GM06990 (cell line): ENCODE data around the gene RAB34.

ENCODE experiments used
- DNase-seq: peaks from one replicate; pipeline ENCODE4 v3.0.0-alpha.2; 2011; ENCODE audit not compliant: insufficient read length; ENCODE audit errors: extremely low read depth
- H3K27me3 ChIP-seq: replicated peaks from 2 replicates; pipeline ENCODE4 v1.6.0; 2011; ENCODE audit warnings: low read length; ENCODE audit not compliant: control insufficient read depth, insufficient read depth
- H3K36me3 ChIP-seq: 2 replicates; pipeline ENCODE4 v1.5.1; 2011; ENCODE audit warnings: low read length; ENCODE audit not compliant: control insufficient read depth, insufficient read depth
- H3K4me3 ChIP-seq: replicated peaks from 2 replicates; pipeline ENCODE4 v1.5.1; 2011; ENCODE audit warnings: low read depth, mild to moderate bottlenecking, control low read depth, low read length
- CTCF ChIP-seq: IDR thresholded peaks from 2 replicates; pipeline ENCODE4 v1.5.1; 2011; ENCODE audit warnings: low read length, control low read depth, mild to moderate bottlenecking, inconsistent platforms; ENCODE audit not compliant: insufficient read depth, poor library complexity, severe bottlenecking

RAB34 gene

GRCh38 chr17:28741358-28742349 lies 24.0 kb upstream of the RAB34 start:
- Histone ChIP-seq H3K36me3 (peaks cover 12% of the 10 kb centered on the region), H3K4me3 (no peak overlapping the region), H3K27me3 (no peaks in the 10 kb centered on the region)
- peak; percentile 71 for DNase-seq
- no peak for TF ChIP-seq CTCF

DNA sequence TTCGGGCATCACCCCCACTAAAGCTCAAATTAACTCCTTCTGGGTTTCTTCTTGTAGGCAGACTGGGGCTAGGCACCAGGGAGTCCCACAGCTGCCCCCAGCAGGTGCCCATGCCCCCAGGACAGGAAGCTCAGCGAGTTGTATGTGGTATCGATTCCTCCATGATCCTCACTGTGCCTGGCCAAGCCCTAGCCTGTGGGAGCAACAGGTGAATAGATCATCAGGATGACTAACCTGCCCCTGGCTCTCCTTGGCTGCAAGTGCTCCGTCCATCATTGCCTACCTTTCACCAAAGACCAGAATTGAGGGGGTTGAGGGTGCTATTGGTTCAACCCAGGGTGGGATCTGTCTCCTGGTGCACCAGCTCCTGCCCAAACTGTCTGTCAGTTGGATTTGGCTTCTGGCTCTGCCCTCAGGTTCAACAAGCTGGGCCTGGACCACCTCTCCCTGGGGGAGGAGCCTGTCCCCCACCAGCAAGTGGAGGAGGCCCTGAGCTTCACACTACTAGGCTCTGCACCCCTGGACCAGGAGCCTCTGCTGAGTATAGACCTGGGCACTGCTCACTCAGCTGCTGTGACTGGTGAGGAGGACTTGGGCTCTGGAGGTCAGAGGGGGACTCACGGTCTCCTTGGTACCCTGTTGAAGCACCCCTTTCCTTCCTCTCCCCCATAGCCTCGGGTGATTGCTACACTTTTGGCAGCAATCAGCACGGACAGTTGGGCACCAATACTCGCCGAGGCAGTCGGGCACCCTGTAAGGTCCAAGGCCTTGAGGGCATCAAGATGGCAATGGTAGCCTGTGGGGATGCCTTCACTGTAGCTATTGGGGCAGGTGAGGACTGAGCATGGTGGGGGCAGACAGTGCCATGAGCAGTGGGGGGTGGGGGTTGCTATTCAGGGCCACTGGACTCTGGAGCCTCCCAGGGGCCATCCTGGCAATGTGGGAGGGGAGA lies 23.0 kb upstream of the RAB34 start:
- TF ChIP-seq CTCF = no peak
- Histone ChIP-seq H3K4me3 (no peak overlapping the region), H3K27me3 (no peaks in the 10 kb centered on the region), H3K36me3 (peaks cover 3% of the 10 kb centered on the region)
- DNase-seq = no peak

DNA sequence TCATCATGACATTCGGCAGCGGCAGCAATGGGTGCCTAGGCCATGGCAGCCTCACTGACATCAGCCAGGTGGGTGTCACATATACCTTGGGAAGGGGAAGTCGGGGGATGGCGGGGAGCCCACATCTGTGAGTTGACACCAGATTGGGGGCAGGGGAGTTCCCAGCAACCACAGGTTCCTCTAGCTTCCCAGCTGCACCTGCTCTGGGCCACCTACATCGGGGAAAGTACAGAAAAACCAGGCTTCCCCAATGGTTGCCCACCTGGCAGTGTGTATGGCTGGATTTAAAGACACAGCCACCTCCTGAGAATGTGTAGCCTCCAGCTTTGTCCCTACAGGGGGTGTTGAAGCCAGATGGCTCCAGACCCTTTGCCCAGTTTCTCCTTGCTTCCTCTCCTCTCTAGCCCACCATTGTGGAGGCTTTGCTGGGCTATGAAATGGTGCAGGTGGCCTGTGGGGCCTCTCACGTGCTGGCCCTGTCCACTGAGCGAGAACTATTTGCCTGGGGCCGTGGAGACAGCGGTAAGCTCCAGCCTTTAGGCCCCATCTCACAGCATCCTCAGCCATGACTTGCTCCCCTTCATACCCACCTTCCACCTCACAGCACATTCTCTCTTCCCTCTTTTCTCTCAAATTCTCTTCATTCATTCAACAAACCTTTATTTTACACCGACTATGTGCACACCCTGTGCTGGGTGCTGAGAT lies 21.2 kb upstream of the RAB34 start:
- peak overlapping the region; percentile 35 for H3K4me3 ChIP-seq
- peaks cover 2% of the 10 kb centered on the region for H3K36me3 ChIP-seq
- DNase-seq = peak; percentile 81
- no peaks in the 10 kb centered on the region for H3K27me3 ChIP-seq
- TF ChIP-seq CTCF = no peak

DNA sequence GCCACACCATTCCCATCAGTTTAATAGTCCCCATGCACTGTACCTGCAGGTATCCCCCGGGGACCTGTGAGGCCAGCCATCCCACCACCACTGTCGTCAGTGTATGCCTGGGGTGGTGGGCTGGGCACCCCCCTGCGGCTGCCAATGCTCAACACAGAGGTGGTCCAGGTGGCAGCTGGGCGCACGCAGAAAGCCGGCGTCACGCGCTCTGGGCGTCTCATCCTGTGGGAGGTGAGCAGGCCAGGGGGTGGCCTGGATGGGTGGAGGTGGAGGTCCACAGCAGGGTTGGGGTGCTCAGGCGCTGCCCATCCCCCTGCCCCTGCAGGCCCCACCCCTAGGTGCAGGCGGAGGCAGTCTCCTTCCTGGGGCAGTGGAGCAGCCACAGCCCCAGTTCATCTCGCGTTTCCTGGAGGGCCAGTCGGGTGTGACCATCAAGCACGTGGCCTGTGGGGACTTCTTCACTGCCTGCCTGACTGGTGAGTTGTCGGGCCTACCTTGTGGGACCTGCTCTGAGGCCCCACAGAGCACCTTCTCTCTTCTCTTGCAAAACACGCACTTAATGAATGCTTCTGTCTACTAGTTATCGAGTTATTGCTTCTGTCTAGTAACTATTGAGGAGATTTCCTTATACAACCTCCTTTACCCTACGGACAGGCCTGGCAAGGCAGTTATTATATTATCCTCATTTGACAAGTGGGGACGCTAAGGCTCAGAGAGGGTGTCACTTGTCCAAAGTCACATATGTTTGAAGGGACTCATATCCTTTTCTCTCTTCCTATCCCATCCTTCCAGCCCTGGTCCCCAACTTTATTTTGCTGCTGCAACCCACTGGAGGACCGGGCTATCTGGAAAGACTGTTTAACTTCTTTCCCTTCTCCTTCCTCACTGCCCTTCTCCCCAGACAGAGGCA lies 20.4 kb upstream of the RAB34 start:
- H3K27me3 ChIP-seq = no peaks in the 10 kb centered on the region
- H3K4me3 ChIP-seq = peak overlapping the region; percentile 45
- DNase-seq = peak; percentile 87
- no peak for TF ChIP-seq CTCF
- H3K36me3 ChIP-seq = peaks cover 2% of the 10 kb centered on the region
